SK-N-DZ (cell line): Measurements from ENCODE around the gene PKP4.
A peak's percentile ranks its signal among the peaks of the same experiment; 100 is the strongest.

Source experiments
- DNase-seq: peaks from one replicate; pipeline ENCODE4 v3.0.0-alpha.2; 2015; ENCODE audit warnings: low spot score

The PKP4 gene

DNA sequence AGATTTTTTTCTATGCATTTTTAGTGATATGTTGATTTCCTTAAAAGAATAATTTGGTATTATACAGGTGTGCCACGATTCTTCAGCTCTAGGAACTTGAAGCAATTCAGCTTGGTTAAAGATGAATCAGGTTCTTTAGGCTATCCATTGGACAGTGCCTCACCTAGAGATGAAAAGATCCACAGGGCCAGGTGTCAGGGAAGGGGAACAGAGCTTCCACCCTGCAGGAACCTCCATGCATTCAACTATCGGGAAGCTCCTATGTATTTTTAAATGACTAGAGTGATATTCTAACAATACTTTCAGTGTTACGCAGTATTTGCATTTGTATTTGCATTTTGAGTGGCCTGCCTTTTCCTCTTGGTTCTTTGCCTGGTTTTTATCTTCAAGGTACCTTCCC, 40.2 kb downstream of the PKP4 start:
- DNase-seq: no peak

DNA sequence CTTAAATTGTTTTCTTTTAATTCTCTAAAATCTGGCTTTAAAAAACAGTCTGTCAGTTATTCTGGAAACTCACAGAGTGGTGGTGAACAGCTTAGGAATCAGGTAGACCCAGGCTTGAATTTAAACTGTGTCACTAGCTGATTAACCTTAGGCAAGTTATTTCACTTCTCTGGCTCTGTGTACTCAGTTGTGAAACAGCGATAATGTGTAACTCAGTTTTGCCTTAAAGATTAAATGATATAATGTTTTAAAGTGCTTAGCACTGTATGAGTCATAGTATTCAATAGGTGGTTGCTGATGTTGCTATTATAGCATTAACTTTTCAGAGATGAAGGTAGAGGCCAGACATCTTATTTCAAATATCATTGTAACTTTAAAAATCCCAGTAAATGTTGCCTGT, 40.7 kb downstream of the PKP4 start:
- no peak for DNase-seq

- no peak for DNase-seq
Observed at GRCh38 chr2:158498043-158498748, 41.4 kb downstream of the PKP4 start.

- no peak for DNase-seq
Observed at GRCh38 chr2:158498749-158499136, 42.0 kb downstream of the PKP4 start.

GRCh38 chr2:158499383-158499782, 42.6 kb downstream of the PKP4 start:
- no peak for DNase-seq

GRCh38 chr2:158500333-158500732, 43.6 kb downstream of the PKP4 start:
- DNase-seq: no peak

DNA sequence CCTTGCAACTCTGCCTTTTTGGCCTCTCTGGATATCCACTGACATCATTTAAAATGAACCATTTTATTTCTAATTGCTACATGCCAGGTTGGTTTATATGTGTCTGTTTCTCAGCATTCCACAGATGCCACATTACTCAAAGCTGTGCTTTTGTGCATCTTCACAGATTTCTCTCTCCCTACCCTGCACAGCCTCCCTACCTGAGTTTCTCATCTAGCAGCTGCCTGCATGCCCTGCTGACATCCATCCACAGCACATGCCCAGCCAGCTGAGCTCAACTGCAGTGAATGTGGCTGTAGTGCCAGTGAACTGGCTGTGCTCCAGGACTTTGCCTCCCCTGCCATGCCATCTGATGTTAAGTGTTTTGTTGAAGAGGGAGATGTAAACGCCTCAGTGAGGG, 44.5 kb downstream of the PKP4 start:
- DNase-seq: no peak

DNA sequence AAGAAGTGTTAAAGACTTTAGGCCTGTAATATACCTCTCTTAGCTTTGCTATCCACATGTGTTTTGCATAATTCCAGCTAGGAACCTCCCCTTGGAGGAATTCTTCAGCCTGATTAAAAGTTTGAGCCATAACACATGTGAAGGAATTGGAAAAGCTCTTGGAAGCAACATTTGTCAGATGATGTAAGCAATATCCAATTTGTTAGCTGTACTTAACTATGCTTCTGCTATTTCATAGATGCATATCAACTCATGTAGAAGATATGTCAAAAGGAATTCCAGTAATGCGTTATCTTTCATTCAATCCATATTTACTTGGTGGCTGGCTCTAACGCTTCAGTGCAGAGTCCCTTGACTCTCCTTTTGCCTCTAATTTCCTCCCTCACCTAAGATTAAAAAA, 46.2 kb downstream of the PKP4 start:
- no peak for DNase-seq

- DNase-seq: no peak
Observed at GRCh38 chr2:158504088-158504487, 47.3 kb downstream of the PKP4 start.

DNA sequence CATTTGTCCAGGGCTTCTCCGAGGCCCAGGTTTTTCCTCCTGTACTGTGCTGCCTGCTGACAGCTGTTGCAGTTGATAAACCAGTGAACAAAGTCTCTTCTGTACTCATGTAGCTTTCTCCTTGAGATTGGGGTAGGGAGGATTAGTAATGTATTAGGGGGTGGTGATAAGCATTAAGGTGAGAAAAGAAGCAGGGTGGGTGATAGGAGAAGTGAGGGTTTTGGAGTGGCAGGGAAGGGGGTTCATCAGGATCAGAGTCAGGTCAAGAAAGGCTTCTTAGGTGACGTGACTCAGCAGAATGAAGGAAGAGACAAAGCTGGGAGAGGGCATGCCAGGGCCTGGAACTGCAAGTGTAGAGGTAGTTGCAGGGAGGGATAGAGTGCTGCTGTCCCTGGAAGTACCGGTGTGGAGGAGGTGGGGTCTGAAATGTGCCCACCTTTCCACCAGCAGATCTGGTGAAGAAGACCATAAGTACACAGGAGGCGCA, 48.7 kb downstream of the PKP4 start:
- no peak for DNase-seq

- DNase-seq: peak; percentile 54
Observed at GRCh38 chr2:158507141-158507540, 50.4 kb downstream of the PKP4 start.

- DNase-seq: no peak
Observed at GRCh38 chr2:158507679-158508078, 50.9 kb downstream of the PKP4 start.

GRCh38 chr2:158509928-158510797, 53.4 kb downstream of the PKP4 start:
- no peak for DNase-seq

- DNase-seq: no peak
Observed at GRCh38 chr2:158510887-158511286, 54.1 kb downstream of the PKP4 start.

DNA sequence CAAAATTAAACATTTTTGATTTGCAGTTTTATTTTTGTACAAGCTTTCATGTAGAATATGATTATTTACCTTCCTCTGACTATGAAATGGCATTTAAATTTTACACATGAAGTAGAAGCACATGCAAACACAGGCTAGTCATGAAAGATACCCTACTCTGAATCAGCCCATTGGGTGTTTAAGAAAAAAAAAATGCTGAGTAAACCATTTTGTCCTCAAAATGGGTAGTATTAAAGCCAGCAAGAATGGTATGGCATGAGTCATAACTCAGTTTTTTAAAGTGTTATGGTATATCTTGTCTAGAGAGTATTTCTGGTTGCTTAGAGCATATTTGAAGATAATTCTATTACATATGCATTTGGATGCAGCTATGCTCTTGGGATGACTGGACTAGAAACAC, 55.0 kb downstream of the PKP4 start:
- no peak for DNase-seq

DNA sequence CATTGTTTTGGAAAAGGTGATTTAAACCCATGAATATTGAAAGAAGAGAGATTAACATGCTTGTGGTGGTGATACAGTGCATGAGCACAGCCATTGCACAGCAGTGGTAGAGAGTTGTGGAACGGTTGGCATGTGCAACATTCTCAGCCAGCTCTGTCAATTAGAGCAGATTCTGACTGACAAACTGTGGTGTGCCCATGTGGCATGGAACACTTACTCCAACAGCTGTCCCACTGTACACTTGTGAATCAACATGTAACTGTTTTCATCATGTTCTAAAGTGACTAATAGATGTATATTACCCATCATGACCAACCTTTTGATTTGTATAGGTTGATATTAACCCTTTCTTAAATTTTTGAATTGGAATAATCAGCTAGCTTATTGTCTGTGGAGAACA, 55.6 kb downstream of the PKP4 start:
- DNase-seq: no peak

DNA sequence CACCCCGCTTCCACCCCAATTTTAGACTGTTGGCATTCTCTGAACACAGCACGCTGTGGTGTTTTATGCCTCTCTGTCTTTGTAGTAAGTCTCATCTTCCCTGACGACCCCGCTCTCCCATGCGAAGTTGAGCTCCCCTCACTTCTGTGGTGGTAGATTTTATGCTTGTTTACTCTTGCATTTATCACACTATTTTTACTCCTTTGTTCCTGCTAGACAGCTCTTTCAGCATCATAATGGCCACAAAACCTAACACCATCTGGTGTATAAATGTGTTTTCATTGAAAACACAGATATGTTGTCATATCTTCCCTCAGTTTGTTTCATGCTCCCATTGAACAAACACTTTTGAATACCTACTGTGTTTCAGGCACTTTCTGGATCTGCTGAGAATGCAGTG, 57.1 kb downstream of the PKP4 start:
- no peak for DNase-seq

GRCh38 chr2:158518084-158518483, 61.3 kb downstream of the PKP4 start:
- no peak for DNase-seq

DNA sequence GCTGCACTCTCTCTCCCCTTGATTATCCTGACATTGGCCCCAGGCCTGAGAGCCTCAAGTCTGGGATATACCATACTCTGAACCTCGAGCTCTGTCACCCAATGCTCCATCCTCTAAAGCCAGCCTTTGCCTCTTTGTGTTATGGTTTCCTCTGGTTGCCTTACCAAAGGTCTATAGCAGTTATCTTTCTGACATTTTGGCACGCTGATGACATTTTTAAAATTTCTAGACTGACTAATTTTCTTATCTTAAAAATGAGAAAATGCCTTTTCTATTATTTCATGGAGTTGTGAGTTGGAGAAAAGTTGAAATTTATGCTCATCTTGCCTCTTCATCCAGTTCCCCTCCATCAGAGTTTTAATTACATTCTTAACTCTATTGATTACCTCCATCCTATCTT, 62.7 kb downstream of the PKP4 start:
- no peak for DNase-seq

- no peak for DNase-seq
Observed at GRCh38 chr2:158529379-158530259, 72.9 kb downstream of the PKP4 start.

- no peak for DNase-seq
Observed at GRCh38 chr2:158530829-158531228, 74.1 kb downstream of the PKP4 start.

GRCh38 chr2:158533009-158533408, 76.3 kb downstream of the PKP4 start:
- no peak for DNase-seq
